HG02642 (cell line): ENCODE data around the gene ZBTB7C.

Experiments used
- ATAC-seq: cut with Tn5 transposase; IDR thresholded peaks from one replicate; pipeline ENCODE4 v1.9.1; 2021; ENCODE audit warnings: mild to moderate bottlenecking; ENCODE audit not compliant: unreplicated experiment, poor library complexity

Gene ZBTB7C

GRCh38 chr18:48228841-48229240, 180.3 kb downstream of the ZBTB7C start:
- no peak for ATAC-seq

GRCh38 chr18:48228301-48228715, 180.9 kb downstream of the ZBTB7C start:
- ATAC-seq: no peak

DNA sequence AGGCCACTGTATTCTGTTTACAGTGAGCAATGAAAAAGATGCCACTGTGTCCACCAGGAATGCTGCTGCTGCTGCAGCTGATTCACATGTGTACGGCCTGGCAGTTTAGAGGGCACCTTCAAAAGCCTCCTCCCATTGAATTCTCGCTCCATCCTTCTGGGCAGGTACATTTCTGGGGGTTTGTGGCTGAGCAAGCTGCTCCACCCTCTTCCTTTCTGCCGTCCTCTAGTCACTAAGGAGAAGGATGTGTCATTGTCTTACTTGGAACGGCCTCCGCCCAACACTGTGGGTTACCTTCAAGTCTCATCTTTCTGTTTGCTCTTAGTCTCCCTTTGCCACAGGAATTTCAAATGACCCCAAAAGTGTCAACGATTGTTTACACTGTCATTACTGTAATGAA, 182.0 kb downstream of the ZBTB7C start:
- ATAC-seq: no peak

GRCh38 chr18:48226401-48226800, 182.8 kb downstream of the ZBTB7C start:
- no peak for ATAC-seq

GRCh38 chr18:48222118-48222517, 187.1 kb downstream of the ZBTB7C start:
- ATAC-seq: peak; percentile 71

GRCh38 chr18:48219810-48220499, 189.2 kb downstream of the ZBTB7C start:
- ATAC-seq: no peak

DNA sequence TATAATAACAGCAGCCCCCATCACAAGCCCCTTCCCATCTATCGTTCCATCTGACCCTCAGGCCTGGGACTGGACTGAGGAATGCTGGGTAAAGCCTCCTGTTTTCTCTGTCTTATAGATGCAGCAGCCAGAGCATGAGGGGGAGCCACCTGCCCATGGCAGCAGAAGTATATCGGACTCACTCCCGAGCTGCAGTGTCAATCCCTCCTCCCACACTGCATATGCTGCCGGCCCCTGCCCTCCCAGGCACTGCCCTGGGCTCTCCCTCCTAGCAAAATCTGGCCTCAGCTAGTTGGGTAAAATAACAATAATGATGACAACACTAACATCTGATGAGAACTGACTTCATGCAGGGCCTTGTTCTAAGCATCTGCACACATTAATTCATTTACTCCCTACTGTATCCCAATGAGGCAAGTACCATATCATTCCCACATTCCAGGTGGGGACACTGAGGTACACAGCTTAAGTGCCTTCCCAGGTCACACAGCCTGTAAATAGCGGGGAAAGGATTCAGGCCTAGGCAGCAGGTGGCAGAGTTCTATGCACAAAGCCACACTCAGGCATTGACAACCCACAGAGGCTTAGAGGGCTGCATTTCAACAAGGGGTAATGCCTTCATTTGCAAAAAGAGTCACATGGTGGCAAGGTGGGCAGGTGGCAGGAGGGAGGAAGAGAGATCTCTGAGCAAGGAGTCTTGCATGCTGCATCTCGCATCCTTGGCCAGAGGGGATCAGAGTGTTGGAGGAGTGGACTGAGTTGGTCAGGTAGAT, 190.0 kb downstream of the ZBTB7C start:
- no peak for ATAC-seq

GRCh38 chr18:48218285-48219022, 190.7 kb downstream of the ZBTB7C start:
- no peak for ATAC-seq

DNA sequence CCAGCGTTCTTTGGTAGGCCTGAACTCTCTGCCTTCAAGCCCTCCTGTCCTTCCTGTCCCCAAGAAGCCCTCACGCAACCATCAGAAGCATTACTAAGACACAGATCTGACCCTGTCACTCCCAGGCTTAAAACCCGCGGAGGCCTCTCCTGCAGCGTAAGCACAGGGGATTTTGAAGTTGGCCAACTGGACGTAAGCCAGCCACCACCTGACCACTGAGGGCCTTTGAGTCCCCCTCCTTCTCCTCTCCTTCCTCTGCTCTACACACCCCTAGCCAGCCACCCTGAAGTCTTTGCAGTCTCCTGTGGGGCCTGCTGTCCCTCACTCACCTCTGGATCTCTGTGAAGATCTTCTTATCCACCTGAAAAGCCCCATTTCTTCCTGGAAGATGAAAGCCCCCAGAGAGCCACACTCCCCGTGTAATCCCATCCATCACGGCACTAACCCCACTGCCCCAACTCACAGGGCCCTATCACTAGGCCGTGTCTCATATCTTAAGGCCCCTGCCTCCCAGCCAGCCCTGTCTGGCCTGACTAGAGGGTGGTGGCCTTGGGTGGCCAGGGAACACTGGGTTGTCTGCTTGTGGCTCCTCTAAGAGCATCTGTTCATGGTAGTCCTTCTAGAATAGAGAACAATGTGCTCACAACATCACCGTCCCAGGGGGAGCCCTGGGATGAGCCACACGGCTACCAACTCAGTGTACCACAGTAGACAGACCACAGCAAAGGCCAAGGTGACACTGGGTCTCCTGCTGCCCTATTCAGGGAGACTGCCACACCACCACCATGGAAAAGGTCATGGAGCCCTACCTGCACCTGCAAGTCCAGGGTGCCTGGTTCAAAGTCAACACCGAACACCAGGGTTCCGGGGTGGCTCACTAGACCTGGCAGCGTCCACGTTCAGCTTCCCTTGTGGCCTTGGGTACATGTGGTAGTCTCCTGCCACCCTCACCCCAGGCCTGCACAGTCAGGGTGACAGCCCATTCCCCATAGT, 191.6 kb downstream of the ZBTB7C start:
- no peak for ATAC-seq

DNA sequence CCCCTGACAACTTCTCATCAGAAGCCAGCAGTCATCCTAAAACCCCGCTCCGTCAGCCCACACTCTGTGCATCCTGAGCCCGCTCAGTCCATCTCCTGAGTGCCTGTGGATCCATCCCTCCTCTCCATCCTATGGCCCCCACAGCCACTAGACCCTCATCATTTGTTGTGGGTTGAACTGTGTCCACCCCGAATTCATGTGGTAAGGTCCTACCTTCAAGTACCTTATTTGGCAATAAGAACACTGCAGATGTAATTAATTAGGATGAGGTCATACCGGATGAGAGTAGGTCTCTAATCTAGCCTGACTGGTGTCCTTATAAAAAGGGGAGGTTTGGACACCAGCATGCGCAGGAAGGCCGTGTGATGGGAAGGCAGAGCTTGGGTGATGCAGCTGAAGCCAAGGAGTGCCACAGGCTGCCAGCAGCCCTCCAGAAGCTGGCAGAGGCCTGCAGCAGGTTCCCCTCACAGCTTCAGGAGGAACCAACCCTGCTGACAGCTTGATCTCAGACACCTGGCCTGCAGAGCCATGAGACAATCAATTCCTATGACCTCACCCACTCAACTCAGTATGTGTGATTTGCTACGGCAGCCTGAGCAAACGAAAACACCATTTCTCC, 192.4 kb downstream of the ZBTB7C start:
- no peak for ATAC-seq

GRCh38 chr18:48215876-48216638, 193.1 kb downstream of the ZBTB7C start:
- no peak for ATAC-seq

- ATAC-seq: no peak
Measured at GRCh38 chr18:48213791-48214190, 195.4 kb downstream of the ZBTB7C start.

- ATAC-seq: no peak
Measured at GRCh38 chr18:48208432-48209140, 200.6 kb downstream of the ZBTB7C start.

DNA sequence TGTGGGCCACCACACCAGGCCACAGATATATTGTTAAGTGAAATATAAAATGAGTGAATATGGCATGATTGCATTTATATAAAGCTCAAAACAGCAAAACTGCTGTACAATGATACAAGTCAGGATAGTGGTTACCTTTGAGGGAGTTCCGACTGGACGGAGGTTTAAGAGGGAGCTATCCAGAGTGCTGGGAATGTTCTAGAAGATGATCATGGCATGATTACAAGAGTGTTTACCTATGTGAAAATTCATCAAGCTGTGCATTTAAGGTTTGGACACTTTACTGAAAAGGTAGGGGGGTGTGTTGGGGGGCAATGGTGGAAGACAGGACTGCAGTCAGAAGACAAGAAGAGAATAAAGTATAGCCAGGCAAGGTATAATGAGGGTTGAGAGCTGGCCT, 201.4 kb downstream of the ZBTB7C start:
- no peak for ATAC-seq

GRCh38 chr18:48206887-48207286, 202.3 kb downstream of the ZBTB7C start:
- no peak for ATAC-seq

DNA sequence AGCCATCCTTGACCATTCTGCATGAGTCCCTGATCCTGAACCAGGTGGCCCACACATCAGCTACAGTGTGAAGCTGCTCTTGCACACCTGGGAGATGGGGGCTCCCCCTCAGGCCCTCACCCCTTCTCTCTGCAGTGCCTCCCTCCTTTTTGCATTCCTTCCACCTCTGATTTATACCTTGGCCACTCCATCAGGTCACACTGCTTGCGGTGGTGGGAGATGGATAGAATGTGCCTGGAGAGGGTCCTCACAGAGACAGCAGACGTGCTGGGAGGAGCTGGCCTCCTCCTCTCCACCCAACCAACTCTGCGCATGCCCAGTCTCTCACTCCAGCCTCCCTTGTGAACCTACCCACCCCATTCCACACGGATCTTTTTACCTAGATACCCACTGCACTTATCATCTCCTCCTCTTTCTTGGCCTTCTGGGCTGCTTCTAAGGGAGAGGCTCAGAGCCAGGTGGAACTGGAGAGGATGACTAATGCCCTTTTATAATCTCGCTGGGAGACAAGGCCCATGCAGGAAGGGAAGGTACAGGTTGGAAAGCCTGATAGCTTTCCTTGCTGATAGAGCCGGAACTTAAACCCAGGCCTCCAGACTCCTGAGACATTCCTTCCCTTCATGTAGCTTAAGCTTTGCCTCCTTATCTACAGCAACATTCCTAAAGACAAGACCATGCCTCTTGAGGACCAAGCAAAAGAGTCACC, 205.1 kb downstream of the ZBTB7C start:
- no peak for ATAC-seq

GRCh38 chr18:48203288-48203945, 205.8 kb downstream of the ZBTB7C start:
- ATAC-seq: no peak
